PC-9 (cell line): ENCODE data around the gene LRRC27.

Source experiments
- EZH2 ChIP-seq: fragments of 200-600 bp; sonication (generic); IDR thresholded peaks from 2 replicates; pipeline ENCODE4 v1.8.0; 2017; ENCODE audit warnings: antibody characterized with exemption, low read depth
- TF ChIP-seq, protein P1 (sequence below): fragments of 200-600 bp; sonication (generic); conservative IDR thresholded peaks from 2 replicates; pipeline ENCODE4 v1.6.1; 2017; ENCODE audit warnings: mixed run types, antibody characterized with exemption, mild to moderate bottlenecking, moderate library complexity

DNA sequence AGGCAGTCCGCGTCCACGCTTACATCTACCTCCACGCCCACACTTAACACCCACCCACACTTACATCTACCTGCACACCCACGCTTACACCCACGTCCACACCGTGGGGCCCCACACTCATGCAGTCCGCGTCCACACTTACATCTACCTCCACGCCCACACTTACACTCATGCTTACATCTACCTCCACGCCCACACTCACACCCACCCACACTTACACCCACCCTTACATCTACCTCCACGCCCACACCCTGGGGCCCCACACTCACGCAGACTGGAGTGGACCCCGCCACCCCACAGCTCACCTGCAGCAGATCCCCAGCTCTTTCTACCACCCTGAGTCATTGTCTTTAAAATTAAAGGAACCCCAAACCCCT, 32.6 kb downstream of the LRRC27 start:
- TF ChIP-seq, protein P1, sequence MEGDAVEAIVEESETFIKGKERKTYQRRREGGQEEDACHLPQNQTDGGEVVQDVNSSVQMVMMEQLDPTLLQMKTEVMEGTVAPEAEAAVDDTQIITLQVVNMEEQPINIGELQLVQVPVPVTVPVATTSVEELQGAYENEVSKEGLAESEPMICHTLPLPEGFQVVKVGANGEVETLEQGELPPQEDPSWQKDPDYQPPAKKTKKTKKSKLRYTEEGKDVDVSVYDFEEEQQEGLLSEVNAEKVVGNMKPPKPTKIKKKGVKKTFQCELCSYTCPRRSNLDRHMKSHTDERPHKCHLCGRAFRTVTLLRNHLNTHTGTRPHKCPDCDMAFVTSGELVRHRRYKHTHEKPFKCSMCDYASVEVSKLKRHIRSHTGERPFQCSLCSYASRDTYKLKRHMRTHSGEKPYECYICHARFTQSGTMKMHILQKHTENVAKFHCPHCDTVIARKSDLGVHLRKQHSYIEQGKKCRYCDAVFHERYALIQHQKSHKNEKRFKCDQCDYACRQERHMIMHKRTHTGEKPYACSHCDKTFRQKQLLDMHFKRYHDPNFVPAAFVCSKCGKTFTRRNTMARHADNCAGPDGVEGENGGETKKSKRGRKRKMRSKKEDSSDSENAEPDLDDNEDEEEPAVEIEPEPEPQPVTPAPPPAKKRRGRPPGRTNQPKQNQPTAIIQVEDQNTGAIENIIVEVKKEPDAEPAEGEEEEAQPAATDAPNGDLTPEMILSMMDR: no peak
- TF ChIP-seq EZH2: no peak
